Subcutaneous adipose tissue (tissue), 4 donors: ENCODE measurements around the gene PTTG1. TPM values are rescaled to one million over a fixed set of nuclear protein-coding genes. Genes with fewer than 3 reads are reported as not detected.

Source experiments
- total RNA-seq, 4 donors: library from RNA; depleted of rRNA; stranded (reverse); fragments of >200 nt; gene quantifications; one replicate each; pipeline ENCODE4 v1.1.0, GENCODE V29; 2016
- TF ChIP-seq, protein P1 (sequence below): fragments of 450-650 bp; IDR thresholded peaks from one replicate; pipeline ENCODE4 v1.5.1; 2016; ENCODE audit warnings: low read depth, mild to moderate bottlenecking, control low read depth, antibody characterized with exemption, moderate library complexity

Gene PTTG1
- total RNA-seq, result 10 to 100 TPM in 1 of 4 donors, 1 to 10 TPM in 3; 1.3 to 15.0 (median 6.8) TPM

DNA sequence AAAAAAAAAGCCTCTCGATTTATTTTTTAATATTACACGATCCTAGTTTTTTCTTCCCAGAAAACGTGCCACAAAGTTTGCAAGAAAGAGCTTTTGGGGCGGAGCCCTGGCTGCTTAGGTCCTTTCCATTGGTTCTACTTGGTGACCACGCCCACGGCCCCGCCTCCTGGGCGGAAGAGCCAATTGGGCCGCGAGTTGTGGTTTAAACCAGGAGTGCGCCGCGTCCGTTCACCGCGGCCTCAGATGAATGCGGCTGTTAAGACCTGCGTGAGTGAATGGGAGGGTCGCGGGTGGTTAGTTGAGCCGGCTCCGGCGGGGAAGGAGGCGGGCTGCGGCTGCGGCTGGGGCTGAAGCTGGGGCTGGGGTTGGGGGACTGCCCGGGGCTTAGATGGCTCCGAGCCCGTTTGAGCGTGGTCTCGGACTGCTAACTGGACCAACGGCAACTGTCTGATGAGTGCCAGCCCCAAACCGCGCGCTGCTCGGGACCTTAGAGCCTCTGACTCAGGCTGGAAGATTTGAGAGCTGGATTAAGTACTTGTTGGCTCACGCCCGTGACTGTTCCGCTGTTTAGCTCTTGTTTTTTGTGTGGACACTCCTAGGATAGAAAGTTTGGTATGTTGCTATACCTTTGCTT is at the start of gene PTTG1:
Gene PTTG1 (plus strand): TSS at position 231 of the 634 bp plus-strand sequence. CDS start 458 bp downstream, outside the sequence.
- TF ChIP-seq, protein P1, sequence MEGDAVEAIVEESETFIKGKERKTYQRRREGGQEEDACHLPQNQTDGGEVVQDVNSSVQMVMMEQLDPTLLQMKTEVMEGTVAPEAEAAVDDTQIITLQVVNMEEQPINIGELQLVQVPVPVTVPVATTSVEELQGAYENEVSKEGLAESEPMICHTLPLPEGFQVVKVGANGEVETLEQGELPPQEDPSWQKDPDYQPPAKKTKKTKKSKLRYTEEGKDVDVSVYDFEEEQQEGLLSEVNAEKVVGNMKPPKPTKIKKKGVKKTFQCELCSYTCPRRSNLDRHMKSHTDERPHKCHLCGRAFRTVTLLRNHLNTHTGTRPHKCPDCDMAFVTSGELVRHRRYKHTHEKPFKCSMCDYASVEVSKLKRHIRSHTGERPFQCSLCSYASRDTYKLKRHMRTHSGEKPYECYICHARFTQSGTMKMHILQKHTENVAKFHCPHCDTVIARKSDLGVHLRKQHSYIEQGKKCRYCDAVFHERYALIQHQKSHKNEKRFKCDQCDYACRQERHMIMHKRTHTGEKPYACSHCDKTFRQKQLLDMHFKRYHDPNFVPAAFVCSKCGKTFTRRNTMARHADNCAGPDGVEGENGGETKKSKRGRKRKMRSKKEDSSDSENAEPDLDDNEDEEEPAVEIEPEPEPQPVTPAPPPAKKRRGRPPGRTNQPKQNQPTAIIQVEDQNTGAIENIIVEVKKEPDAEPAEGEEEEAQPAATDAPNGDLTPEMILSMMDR, result no peak

DNA sequence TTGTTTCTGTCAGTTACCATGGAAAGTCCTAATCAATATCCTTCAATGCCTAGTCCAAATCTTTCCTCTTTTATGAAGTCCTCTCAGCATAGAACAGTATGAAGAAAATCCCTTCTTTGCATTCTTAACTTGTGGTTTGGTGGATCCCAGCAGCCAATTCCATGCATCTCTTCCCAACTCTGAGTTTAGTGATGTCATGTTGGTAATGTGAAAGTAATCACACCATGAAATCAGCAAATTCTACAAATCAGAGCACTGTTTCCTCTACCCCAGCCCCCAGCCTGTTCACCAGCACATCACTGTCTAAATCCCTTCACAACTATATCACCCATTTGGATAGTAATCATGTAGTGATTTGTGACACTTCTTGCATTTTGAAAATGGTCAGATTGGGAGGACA is 46.5 kb upstream of the PTTG1 start:
- TF ChIP-seq, protein P1, result no peak

DNA sequence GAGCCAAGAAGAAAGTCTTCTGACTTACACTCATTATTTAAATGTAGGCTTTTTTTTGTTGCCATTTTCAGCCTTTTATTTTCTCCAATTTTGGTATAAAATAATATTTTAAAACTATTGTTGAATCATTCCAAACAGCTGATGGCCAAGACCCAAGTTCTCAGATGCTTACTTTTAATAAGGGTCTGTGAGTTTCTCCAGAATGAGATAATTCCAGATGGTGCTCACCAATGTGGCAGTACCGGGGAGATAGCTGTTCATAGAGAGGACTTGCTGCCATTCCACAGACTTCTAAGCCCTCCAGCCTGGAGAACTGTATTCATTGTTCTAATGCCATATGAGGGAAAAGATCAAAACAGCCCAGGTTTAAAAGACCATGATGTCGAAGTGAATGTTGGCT is 46.0 kb upstream of the PTTG1 start:
- TF ChIP-seq, protein P1, result no peak

DNA sequence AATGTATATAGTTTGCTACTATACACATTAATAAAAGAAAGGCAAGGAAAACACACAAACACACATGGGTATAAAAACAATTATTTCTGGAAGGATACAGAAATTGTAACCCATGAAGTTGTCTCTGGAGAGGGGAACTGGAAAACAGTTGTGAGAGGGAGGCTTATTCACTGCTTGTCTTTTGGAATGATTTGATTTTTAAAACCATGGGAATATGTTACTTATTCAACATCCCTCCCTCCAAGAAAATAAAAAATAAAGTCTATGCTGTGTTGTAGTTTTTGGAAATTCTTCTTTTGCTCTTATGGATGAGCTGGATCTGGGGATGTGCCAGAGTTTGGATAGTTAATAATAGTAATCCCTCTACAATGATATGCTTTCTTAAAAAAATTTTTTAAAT is 45.2 kb upstream of the PTTG1 start:
- TF ChIP-seq, protein P1, result no peak

DNA sequence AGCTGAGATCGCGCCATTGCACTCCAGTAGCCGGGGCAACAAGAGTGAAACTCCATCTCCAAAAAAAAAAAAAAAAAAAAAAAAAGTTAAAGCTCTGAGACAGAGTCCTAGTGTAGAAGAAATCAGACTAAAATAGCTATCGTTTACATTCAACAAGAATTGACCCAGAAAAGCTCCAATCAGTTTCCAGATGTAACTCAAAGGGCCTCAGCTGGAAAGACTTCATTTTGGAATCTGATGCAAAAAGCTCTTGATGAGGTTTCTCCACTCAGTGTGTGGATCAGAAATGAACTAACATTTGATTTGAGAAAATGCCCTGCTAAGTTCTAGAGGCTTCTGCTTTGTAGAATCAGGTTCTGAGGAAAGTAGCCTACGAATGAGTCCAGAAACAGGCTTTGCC is 44.0 kb upstream of the PTTG1 start:
- TF ChIP-seq, protein P1, result no peak

DNA sequence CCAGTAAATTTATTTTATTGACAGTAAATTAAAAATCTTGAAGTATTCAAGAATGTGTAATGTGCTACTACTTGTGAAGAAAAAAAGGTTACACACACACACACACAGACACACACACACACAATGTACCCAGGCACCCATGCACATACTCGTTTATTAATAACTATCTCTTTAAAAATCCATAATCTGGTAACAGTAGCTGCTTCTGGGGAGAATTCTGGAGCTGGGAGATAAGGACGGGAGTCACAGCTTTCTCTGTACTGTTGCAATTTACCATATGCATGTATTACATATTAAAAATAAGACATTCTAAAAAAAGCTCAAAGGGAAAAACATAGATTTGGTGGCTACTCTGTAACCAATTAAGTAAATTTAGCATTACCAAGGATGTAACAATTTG is 43.3 kb upstream of the PTTG1 start:
- TF ChIP-seq, protein P1, result no peak

DNA sequence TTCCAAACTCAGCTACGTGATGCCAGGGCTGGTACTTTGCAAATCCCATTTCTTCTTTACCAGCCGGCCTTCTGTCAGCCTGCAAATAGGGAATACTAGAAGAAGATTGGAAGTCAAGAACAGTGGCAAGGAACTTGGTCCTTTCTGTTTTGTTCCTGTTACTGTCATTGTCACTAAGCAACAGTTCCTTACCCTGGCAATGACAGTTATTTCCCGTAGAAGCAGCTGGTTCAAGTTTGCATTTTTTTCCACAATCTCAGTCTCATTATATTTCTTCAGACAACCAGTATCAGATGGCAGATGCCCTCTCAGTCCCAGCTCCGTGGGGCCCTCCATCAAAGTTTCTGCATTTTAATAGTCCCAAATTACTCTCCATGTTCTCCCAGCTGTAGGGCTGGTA is 42.1 kb upstream of the PTTG1 start:
- TF ChIP-seq, protein P1, result no peak
